DOHH2 (cell line): ENCODE measurements around the gene CFC1B.
"Not testable (repeated sequence)": the region's sequence is repeated elsewhere in the genome, so short reads cannot be mapped to it uniquely, and the experiment has no call there.

ENCODE experiments used
- EZH2phosphoT487 ChIP-seq: fragments of 200-600 bp; sonication (generic); IDR thresholded peaks from 2 replicates; pipeline ENCODE4 v1.6.1; 2017; ENCODE audit warnings: borderline replicate concordance, mild to moderate bottlenecking, antibody characterized with exemption, low read length, moderate library complexity, mixed read lengths
- TF ChIP-seq, protein P1 (sequence below): fragments of 200-600 bp; sonication (generic); IDR thresholded peaks from one replicate; pipeline ENCODE4 v1.5.1; 2014; ENCODE audit warnings: antibody characterized with exemption, mild to moderate bottlenecking, low read depth, low read length; ENCODE audit not compliant: poor library complexity, severe bottlenecking

DNA sequence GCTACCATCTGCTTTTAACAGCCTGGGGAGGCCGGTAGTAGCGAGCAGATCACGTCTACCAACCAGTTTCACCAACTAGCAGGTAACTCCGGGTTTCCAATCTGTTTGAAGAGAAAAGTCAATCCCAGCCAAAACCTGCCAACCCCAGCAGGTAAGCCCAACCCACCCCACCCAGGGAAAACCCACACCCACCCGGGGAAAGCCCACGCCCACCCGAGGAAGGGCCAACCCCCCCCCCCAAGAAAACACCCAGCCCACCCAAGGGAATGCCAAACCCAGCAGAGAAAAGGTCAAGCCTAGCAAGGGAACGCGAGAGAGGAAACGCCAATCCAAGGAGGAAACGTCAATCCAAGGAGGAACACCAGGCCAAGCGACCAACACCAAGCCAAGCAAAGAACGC lies 11.8 kb upstream of the CFC1B start, which contains the start of gene POTEI:
- TF ChIP-seq, protein P1, sequence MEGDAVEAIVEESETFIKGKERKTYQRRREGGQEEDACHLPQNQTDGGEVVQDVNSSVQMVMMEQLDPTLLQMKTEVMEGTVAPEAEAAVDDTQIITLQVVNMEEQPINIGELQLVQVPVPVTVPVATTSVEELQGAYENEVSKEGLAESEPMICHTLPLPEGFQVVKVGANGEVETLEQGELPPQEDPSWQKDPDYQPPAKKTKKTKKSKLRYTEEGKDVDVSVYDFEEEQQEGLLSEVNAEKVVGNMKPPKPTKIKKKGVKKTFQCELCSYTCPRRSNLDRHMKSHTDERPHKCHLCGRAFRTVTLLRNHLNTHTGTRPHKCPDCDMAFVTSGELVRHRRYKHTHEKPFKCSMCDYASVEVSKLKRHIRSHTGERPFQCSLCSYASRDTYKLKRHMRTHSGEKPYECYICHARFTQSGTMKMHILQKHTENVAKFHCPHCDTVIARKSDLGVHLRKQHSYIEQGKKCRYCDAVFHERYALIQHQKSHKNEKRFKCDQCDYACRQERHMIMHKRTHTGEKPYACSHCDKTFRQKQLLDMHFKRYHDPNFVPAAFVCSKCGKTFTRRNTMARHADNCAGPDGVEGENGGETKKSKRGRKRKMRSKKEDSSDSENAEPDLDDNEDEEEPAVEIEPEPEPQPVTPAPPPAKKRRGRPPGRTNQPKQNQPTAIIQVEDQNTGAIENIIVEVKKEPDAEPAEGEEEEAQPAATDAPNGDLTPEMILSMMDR = not testable (repeated sequence)
- TF ChIP-seq EZH2phosphoT487 = not testable (repeated sequence)
